ENCODE data around the gene TRIM4. TPM values are rescaled to one million over a fixed set of nuclear protein-coding genes. Genes with fewer than 3 reads are reported as not detected.

Gene TRIM4
- total and polyA plus RNA-seq, 2 donors (not counting 3 experiments of a cell fraction or from before 2014, with no cell fraction given), result 13.0 to 22.1 TPM

- dilution Hi-C loops (cut with MboI; ENCODE audit: extremely low pct_ligation_motif_present, low sequenced_read_pairs), result no loop called here
- no TSS peak for BruUV-seq (replicated peaks)
Measured at GRCh38 chr7:99843808-99844207, 75.5 kb downstream of the TRIM4 start.

More at GRCh38 chr7:99843808-99844207, 75.5 kb downstream of the TRIM4 start:
- Histone ChIP-seq H3K4me1 (ENCODE audit: control insufficient read depth, extremely low read depth, insufficient read depth, low read length) (no peaks in the 10 kb centered on the region), H3K4me2 (ENCODE audit: insufficient read depth, low read length) (no peak overlapping the region), H3K9me3 (replicated peaks; ENCODE audit: control insufficient read depth, insufficient read depth, low read length) (no peaks in the 10 kb centered on the region), H3K27me3 (ENCODE audit: control insufficient read depth in 2 of 2, insufficient read depth in 2 of 2, low read length in 2 of 2) (peaks cover 9 to 20% of the 10 kb centered on the region in 2 experiments), H3K79me2 (ENCODE audit: control insufficient read depth, insufficient read depth, low read length) (no peaks in the 10 kb centered on the region), H3K9me1 (replicated peaks; ENCODE audit: control insufficient read depth, extremely low read depth, insufficient read depth, low read length) (no peaks in the 10 kb centered on the region), H3K36me3 (ENCODE audit: control insufficient read depth in 2 of 2, extremely low read depth in 1 of 2, insufficient read depth in 2 of 2, low read length in 2 of 2) (no peaks in the 10 kb centered on the region), H3K9ac (replicated peaks; ENCODE audit: extremely low read depth, insufficient read depth, low read length) (no peak overlapping the region), H3K27ac (ENCODE audit: insufficient read depth, low read depth, low read length) (no peak overlapping the region), H2AFZ (ENCODE audit: low read depth, low read length) (no peak overlapping the region), H3K4me3 (replicated peaks in 1 of 3; ENCODE audit: insufficient read depth in 1 of 3, low read depth in 1 of 3, low read length in 3 of 3) (no peak overlapping the region), H4K20me1 (replicated peaks; ENCODE audit: control insufficient read depth, extremely low read depth, insufficient read depth, low read length) (no peaks in the 10 kb centered on the region)
- intact Hi-C loops (cut with micrococcal nuclease), result no loop called here
- FAIRE-seq, result no peak
- DNase-seq (ENCODE audit: low read depth, low spot score), result no peak
- ChIA-PET POLR2A (no interaction called here), CTCF (no interaction called here)
- TF ChIP-seq JUN (IDR thresholded peaks at IDR 0.05; ENCODE audit: borderline replicate concordance, insufficient read depth, insufficient read length, low read depth) (no peak), EZH2 (IDR thresholded peaks at IDR 0.05; ENCODE audit: borderline replicate concordance, low read depth, low read length, severe bottlenecking) (no peak), MAX (IDR thresholded peaks at IDR 0.05; ENCODE audit: insufficient read depth, insufficient read length) (no peak), CTCF (IDR thresholded peaks at IDR 0.05; ENCODE audit: extremely low read depth in 1 of 2, insufficient read depth in 1 of 2, low read depth in 1 of 2, low read length in 2 of 2) (no peak)
